Left lung (tissue), 10 donors: ENCODE data around the gene DMRT2. TPM values are rescaled to one million over a fixed set of nuclear protein-coding genes. Genes with fewer than 3 reads are reported as not detected.

Source experiments
- ATAC-seq: fragments of 200-7000 bp; cut with Tn5 transposase; one replicate; pipeline ENCODE4 v1.9.1; 2020; ENCODE audit warnings: moderate library complexity
- DNase-seq, 4 donors: peaks; one replicate each; pipeline ENCODE4 v3.0.0-alpha.2; 2013 to 2020
- H3K27ac ChIP-seq, 2 donors: fragments of 200-600 bp; sonication (generic) in 1 of 2; one replicate each; pipeline versions ENCODE4 v1.5.0 to v1.8.0; 2020 to 2021
- H3K27me3 ChIP-seq, 2 donors: fragments of 200-600 bp; sonication (generic) in 1 of 2; one replicate each; pipeline versions ENCODE4 v1.5.0 to v1.8.0; 2020 to 2021
- H3K36me3 ChIP-seq, 2 donors: fragments of 200-600 bp; sonication (generic) in 1 of 2; one replicate each; pipeline versions ENCODE4 v1.5.0 to v1.8.0; 2020 to 2021
- H3K4me1 ChIP-seq, 2 donors: fragments of 200-600 bp; one replicate each; pipeline ENCODE4 v1.8.0; 2021
- H3K4me3 ChIP-seq, 2 donors: fragments of 200-600 bp; sonication (generic) in 1 of 2; one replicate each; pipeline versions ENCODE4 v1.5.0 to v1.8.0; 2020 to 2021; ENCODE audit warnings: mild to moderate bottlenecking in 1 of 2
- H3K9me3 ChIP-seq, 2 donors: fragments of 200-600 bp; sonication (generic) in 1 of 2; one replicate each; pipeline versions ENCODE4 v1.5.0 to v1.8.0; 2020 to 2021
- CTCF ChIP-seq, 2 donors: fragments of 200-600 bp; sonication (generic) in 1 of 2; IDR thresholded peaks; one replicate each; pipeline versions ENCODE4 v1.5.0 to v1.8.0; 2021; ENCODE audit warnings: antibody characterized with exemption in 2 of 2
- intact Hi-C, 2 donors: fragments of 100-400 bp; cut with DNase I; formaldehyde crosslinking; loops; one replicate each; pipeline versions ENCODE4 v1.11.2 to v1.14.2; 2022
- polyA plus RNA-seq, 6 donors: library from polyadenylated mRNA; unstranded; fragments of 120-200 nt; gene quantifications; one replicate each; pipeline ENCODE4 v1.2.1, GENCODE V29; 2013; ENCODE audit not compliant: insufficient read length in 6 of 6
- total RNA-seq, 2 donors: library from RNA; stranded (reverse); fragmentation: NEBNext Ultra II Directional; extraction: Animal tissue kit (Norgen Biotek cat#: 25700); gene quantifications; one replicate each; pipeline ENCODE4 v1.2.1, GENCODE V29; 2021
- donor health status: DM: no; HTN: yes; CAD: no.
- donor health status: DM: no; HTN: no; CAD: no.

DMRT2 gene
- total and polyA plus RNA-seq, 8 donors = 0.09 to 0.76 (median 0.29) TPM; not detected in 4

- no peak for TF ChIP-seq CTCF (IDR thresholded peaks at IDR 0.05)
- Histone ChIP-seq H3K4me3 (no peak overlapping the region), H3K9me3 (no peaks in the 10 kb centered on the region)
Measured at GRCh38 chr9:1044643-1045042, 5.5 kb upstream of the DMRT2 start.

GRCh38 chr9:1046639-1047572 is 3.3 kb upstream of the DMRT2 start:
- H3K9me3 ChIP-seq = no peaks in the 10 kb centered on the region
- no peak overlapping the region for H3K27ac ChIP-seq
- ATAC-seq (no peak), DNase-seq (peak in 2 of 4 donors; percentile 47 to 59)
- no peaks in the 10 kb centered on the region for H3K36me3 ChIP-seq
- peaks cover 97 to 100% of the 10 kb centered on the region in 2 donors for H3K27me3 ChIP-seq
- peaks cover 5 to 50% of the 10 kb centered on the region in 2 donors for H3K4me1 ChIP-seq
- intact Hi-C loops = no loop called here
- no peak for TF ChIP-seq CTCF (IDR thresholded peaks at IDR 0.05)
- H3K4me3 ChIP-seq = peak overlapping the region in 1 of 2 donors; percentile 36

More at GRCh38 chr9:1044643-1045042, 5.5 kb upstream of the DMRT2 start:
- DNase-seq (peak in 1 of 4 donors; percentile 37), ATAC-seq (no peak)
- Histone ChIP-seq H3K27ac (no peak overlapping the region), H3K36me3 (no peaks in the 10 kb centered on the region), H3K4me1 (peaks cover 0 to 32% of the 10 kb centered on the region in 2 donors), H3K27me3 (peaks cover 97 to 100% of the 10 kb centered on the region in 2 donors)
- intact Hi-C loops = no loop called here

- no peak for TF ChIP-seq CTCF (IDR thresholded peaks at IDR 0.05)
- H3K4me3 ChIP-seq = peak overlapping the region; percentile 14 to 36
- no peak overlapping the region for H3K27ac ChIP-seq
- peaks cover 97 to 100% of the 10 kb centered on the region in 2 donors for H3K27me3 ChIP-seq
- peak in 1 of 4 donors; percentile 59 for DNase-seq
- intact Hi-C loops = no loop called here
- peaks cover 5 to 57% of the 10 kb centered on the region in 2 donors for H3K4me1 ChIP-seq
- no peaks in the 10 kb centered on the region for H3K9me3 ChIP-seq
- ATAC-seq = no peak
- no peaks in the 10 kb centered on the region for H3K36me3 ChIP-seq
Measured at GRCh38 chr9:1047591-1048230, 2.4 kb upstream of the DMRT2 start.

GRCh38 chr9:1048231-1048619 is 1.9 kb upstream of the DMRT2 start:
- Histone ChIP-seq H3K4me3 (peak overlapping the region; percentile 14 to 36), H3K9me3 (no peaks in the 10 kb centered on the region), H3K4me1 (peaks cover 5 to 57% of the 10 kb centered on the region in 2 donors), H3K36me3 (no peaks in the 10 kb centered on the region), H3K27me3 (peaks cover 97 to 100% of the 10 kb centered on the region in 2 donors), H3K27ac (no peak overlapping the region)
- DNase-seq (peak in 1 of 4 donors; percentile 49), ATAC-seq (no peak)
- no peak for TF ChIP-seq CTCF (IDR thresholded peaks at IDR 0.05)
- intact Hi-C loops = no loop called here

- DNase-seq = peak in 1 of 4 donors; percentile 45
- Histone ChIP-seq H3K36me3 (no peaks in the 10 kb centered on the region), H3K27me3 (peaks cover 97 to 100% of the 10 kb centered on the region in 2 donors), H3K4me1 (peaks cover 5 to 57% of the 10 kb centered on the region in 2 donors), H3K9me3 (no peaks in the 10 kb centered on the region), H3K27ac (no peak overlapping the region), H3K4me3 (no peak overlapping the region)
- ATAC-seq = no peak
- TF ChIP-seq CTCF (IDR thresholded peaks at IDR 0.05) = no peak
- intact Hi-C loops = no loop called here
Measured at GRCh38 chr9:1048811-1049210, 1.3 kb upstream of the DMRT2 start.
